CD4-positive, CD25-positive, alpha-beta regulatory T cell (primary cell): ENCODE measurements around the gene PTPRS. TPM values are rescaled to one million over a fixed set of nuclear protein-coding genes. Genes with fewer than 3 reads are reported as not detected.

Experiments
- ATAC-seq, 2 donors: fragments of 150-1000 bp; cut with Tn5 transposase; one replicate each; pipeline ENCODE4 v1.10.0; 2021; ENCODE audit warnings: low read depth in 2 of 2, moderate number of reproducible peaks in 2 of 2, moderate library complexity in 1 of 2
- DNase-seq, 3 donors: peaks; one replicate each; pipeline versions ENCODE4 v3.0.0 to v3.0.0-alpha.2; 2012 to 2022; ENCODE audit warnings: mixed read lengths in 1 of 3
- H3K27ac ChIP-seq: one replicate; pipeline ENCODE4 v1.7.0; 2013; ENCODE audit warnings: mild to moderate bottlenecking, low read length; ENCODE audit not compliant: insufficient read depth, poor library complexity, severe bottlenecking
- H3K27me3 ChIP-seq: one replicate; pipeline ENCODE4 v1.7.0; 2013; ENCODE audit warnings: low read length; ENCODE audit not compliant: control insufficient read depth, insufficient read depth
- H3K36me3 ChIP-seq: one replicate; pipeline ENCODE4 v1.7.0; 2013; ENCODE audit warnings: mild to moderate bottlenecking, low read length, moderate library complexity; ENCODE audit not compliant: control insufficient read depth, insufficient read depth
- H3K4me1 ChIP-seq: 2 replicates; pipeline ENCODE4 v1.7.0; 2013; ENCODE audit warnings: mild to moderate bottlenecking, low read length; ENCODE audit not compliant: insufficient read depth, control insufficient read depth, poor library complexity, severe bottlenecking
- H3K4me3 ChIP-seq: one replicate; pipeline ENCODE4 v1.7.0; 2013; ENCODE audit warnings: low read depth, mild to moderate bottlenecking, low read length, moderate library complexity
- H3K9me3 ChIP-seq, 2 experiments: 1 replicate in 1 of 2; 2 replicates in 1 of 2; pipeline ENCODE4 v1.7.0; 2013; ENCODE audit warnings: low read length in 2 of 2, mild to moderate bottlenecking in 1 of 2, moderate library complexity in 1 of 2; ENCODE audit not compliant: control insufficient read depth in 2 of 2
- H3K27ac Mint-ChIP-seq, 3 donors: one replicate each; pipeline ENCODE4 v1.8.0; 2020 to 2022; ENCODE audit warnings: mild to moderate bottlenecking in 3 of 3, mixed read lengths in 3 of 3, moderate library complexity in 2 of 3
- H3K27me3 Mint-ChIP-seq: one replicate; pipeline ENCODE4 v1.8.0; 2022; ENCODE audit warnings: mild to moderate bottlenecking, mixed read lengths
- H3K36me3 Mint-ChIP-seq: one replicate; pipeline ENCODE4 v1.8.0; 2020; ENCODE audit warnings: mixed read lengths
- H3K4me1 Mint-ChIP-seq, 4 donors: one replicate each; pipeline ENCODE4 v1.8.0; 2020 to 2022; ENCODE audit warnings: mixed read lengths in 4 of 4, mild to moderate bottlenecking in 1 of 4
- H3K4me3 Mint-ChIP-seq, 4 donors: one replicate each; pipeline ENCODE4 v1.8.0; 2020 to 2022; ENCODE audit warnings: mild to moderate bottlenecking in 4 of 4, mixed read lengths in 4 of 4, moderate library complexity in 3 of 4
- H3K9me3 Mint-ChIP-seq, 7 donors: one replicate each; pipeline ENCODE4 v1.8.0; 2020 to 2022; ENCODE audit warnings: mixed read lengths in 7 of 7, mild to moderate bottlenecking in 3 of 7, moderate library complexity in 2 of 7
- polyA plus RNA-seq, 4 donors: library from polyadenylated mRNA; unstranded; fragments of 300-500 nt; fragmentation: Illumina TruSeq; gene quantifications; one replicate each; pipeline ENCODE4 v1.2.3, GENCODE V29; 2021
- total RNA-seq: library from RNA; stranded (reverse); gene quantifications from one replicate; pipeline ENCODE4 v1.2.3, GENCODE V29; 2022

PTPRS gene
- total and polyA plus RNA-seq, 5 donors from 2014 or later: 0.57 to 0.69 (median 0.64) TPM; not detected in 2

DNA sequence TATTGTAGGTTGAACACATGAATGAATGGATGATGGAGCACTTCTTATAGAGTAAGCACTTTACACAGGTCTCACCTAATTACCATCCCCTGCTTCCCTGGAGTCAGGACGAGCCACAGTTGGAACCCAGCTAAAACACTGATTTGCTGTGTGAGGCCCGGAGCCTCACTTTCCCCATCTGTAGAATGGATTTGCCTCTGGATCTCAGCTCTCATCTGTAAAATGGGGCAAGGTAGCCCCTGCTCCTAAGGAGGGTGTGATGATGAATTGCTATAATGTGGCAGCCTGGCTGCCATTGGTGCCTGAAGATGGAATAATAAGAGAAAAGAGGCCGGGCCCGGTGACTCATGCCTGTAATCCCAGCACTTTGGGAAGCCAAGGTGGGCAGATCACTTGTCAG, 1.4 kb upstream of the PTPRS start:
- Mint-ChIP-seq H3K27me3 (peaks cover 56% of the 10 kb centered on the region), H3K36me3 (no peaks in the 10 kb centered on the region), H3K4me3 (peak overlapping the region; percentile 51 to 85 (median 74)), H3K27ac (peak overlapping the region in 1 of 3 donors; percentile 64), H3K4me1 (peaks cover 0 to 24% (median 2%) of the 10 kb centered on the region in 4 donors), H3K9me3 (peaks cover 0 to 5% (median 2%) of the 10 kb centered on the region in 7 donors)
- Histone ChIP-seq H3K4me3 (no peak overlapping the region), H3K27ac (no peak overlapping the region), H3K9me3 (no peaks in the 10 kb centered on the region), H3K27me3 (peaks cover 5% of the 10 kb centered on the region), H3K36me3 (no peaks in the 10 kb centered on the region), H3K4me1 (peaks cover 15% of the 10 kb centered on the region)
- ATAC-seq (no peak), DNase-seq (no peak)

DNA sequence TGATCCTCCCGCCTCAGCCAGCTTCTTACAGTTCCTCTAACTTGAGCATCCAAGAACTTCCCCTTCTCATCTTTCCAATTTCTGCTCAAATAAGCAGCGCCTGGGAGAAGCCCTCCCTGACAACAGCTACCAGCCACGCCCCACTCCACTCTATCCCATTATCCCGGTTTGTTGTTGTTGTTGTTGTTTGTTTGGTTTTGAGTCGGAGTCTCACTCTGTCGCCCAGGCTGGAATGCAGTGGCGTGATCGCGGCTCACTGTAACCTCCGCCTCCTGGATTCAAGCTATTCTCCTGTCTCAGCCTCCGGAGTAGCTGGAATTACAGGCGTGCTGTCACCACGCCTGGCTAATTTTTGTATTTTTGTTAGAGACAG, 822 bp upstream of the PTPRS start:
- H3K27me3 Mint-ChIP-seq: peaks cover 52% of the 10 kb centered on the region
- Histone ChIP-seq H3K4me3 (no peak overlapping the region), H3K27me3 (peaks cover 5% of the 10 kb centered on the region), H3K36me3 (no peaks in the 10 kb centered on the region), H3K9me3 (no peaks in the 10 kb centered on the region), H3K4me1 (peaks cover 15% of the 10 kb centered on the region), H3K27ac (no peak overlapping the region)
- no peak for ATAC-seq
- no peak for DNase-seq
- H3K4me1 Mint-ChIP-seq: peaks cover 0 to 24% (median 2%) of the 10 kb centered on the region in 4 donors
- no peaks in the 10 kb centered on the region for H3K36me3 Mint-ChIP-seq
- H3K4me3 Mint-ChIP-seq: peak overlapping the region; percentile 51 to 85 (median 74)
- H3K27ac Mint-ChIP-seq: no peak overlapping the region
- peaks cover 0 to 4% (median 0%) of the 10 kb centered on the region in 7 donors for H3K9me3 Mint-ChIP-seq

DNA sequence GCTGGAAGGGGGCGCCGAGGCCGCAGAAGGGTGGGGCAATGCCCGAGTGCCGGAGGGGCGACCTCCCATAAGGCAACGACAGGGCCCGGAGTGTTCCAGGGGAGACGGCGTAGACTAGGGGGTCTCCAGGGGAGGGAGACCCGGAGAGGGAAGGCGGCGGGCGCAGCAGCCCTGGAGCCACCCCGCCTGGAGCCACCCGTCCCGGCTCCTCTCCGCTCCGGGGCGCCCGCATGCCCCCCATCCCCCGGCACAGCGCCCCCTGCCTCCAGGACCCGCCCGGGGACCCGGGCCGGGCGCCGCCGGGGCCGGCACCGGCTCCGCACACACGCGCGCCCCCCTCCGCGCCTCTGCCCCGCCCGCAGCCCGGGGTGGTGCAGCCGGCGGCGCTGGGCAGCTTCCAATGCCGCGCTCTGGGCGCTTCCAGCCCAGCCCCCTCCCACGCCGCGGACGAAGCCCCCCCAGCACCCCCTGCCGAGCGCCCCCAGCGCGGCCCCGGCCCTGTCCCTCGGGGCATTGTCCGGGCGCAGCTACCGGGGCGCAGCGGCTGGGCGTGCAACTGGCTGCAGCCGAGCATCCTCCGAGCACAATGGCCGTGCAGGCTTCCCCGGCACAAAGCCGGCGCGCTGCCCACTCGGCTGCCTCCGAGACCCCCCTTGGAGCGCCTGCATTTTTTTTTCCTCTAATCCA, 519 bp downstream of the PTPRS start:
- peaks cover 15% of the 10 kb centered on the region for H3K4me1 ChIP-seq
- peaks cover 0 to 33% (median 7%) of the 10 kb centered on the region in 4 donors for H3K4me1 Mint-ChIP-seq
- DNase-seq: no peak
- H3K4me3 ChIP-seq: no peak overlapping the region
- H3K27me3 ChIP-seq: peaks cover 5% of the 10 kb centered on the region
- H3K36me3 Mint-ChIP-seq: no peaks in the 10 kb centered on the region
- H3K27me3 Mint-ChIP-seq: peaks cover 53% of the 10 kb centered on the region
- H3K9me3 Mint-ChIP-seq: peaks cover 0 to 6% (median 0%) of the 10 kb centered on the region in 7 donors
- H3K36me3 ChIP-seq: no peaks in the 10 kb centered on the region
- no peak overlapping the region for H3K27ac Mint-ChIP-seq
- peak overlapping the region in 2 of 4 donors; percentile 78 to 82 for H3K4me3 Mint-ChIP-seq
- no peaks in the 10 kb centered on the region for H3K9me3 ChIP-seq
- no peak for ATAC-seq
- no peak overlapping the region for H3K27ac ChIP-seq

DNA sequence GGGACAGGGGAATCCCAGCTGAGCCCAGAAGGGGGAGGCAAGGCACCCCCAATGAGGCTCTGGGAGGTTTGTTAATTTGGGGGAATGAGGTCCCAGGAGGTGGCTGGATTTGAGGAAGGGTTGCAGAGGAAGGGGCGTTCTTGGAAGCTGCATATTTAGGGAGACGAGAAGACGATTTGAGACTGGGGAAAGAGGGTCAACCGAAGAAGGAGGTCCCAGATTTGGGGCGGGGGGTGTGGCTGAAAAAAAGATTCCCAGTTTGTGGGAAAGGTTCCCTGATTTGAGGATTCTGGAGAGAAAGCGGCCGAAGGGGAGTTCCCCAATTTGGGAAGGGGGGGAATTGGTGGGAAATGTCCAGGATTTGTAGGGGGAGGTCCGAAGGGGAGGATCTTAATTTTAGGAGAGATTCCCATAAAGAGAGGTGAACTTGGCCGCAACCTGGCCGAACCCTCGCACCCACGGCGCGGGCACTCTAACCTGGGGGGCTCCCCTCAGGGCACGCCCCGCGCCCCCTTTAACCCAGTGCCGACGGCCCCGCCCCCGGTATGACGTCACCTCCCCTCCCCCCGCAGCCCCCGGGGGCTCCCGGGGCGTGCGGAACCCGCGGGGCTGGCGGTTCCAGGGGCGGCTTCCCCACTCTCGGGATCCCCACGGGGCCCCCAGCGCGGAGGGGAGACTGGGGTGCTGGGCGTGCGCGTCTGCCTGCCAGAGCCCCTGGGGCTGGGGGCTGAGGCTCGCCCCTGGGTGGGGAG, 1.2 kb downstream of the PTPRS start:
- Histone ChIP-seq H3K27ac (no peak overlapping the region), H3K4me1 (peaks cover 15% of the 10 kb centered on the region), H3K9me3 (no peaks in the 10 kb centered on the region), H3K36me3 (no peaks in the 10 kb centered on the region), H3K27me3 (peaks cover 5% of the 10 kb centered on the region), H3K4me3 (no peak overlapping the region)
- Mint-ChIP-seq H3K27ac (no peak overlapping the region), H3K36me3 (no peaks in the 10 kb centered on the region), H3K27me3 (peaks cover 53% of the 10 kb centered on the region), H3K4me1 (peaks cover 0 to 33% (median 7%) of the 10 kb centered on the region in 4 donors), H3K9me3 (peaks cover 0 to 6% (median 0%) of the 10 kb centered on the region in 7 donors), H3K4me3 (peak overlapping the region; percentile 15 to 82 (median 74))
- ATAC-seq: no peak
- no peak for DNase-seq

DNA sequence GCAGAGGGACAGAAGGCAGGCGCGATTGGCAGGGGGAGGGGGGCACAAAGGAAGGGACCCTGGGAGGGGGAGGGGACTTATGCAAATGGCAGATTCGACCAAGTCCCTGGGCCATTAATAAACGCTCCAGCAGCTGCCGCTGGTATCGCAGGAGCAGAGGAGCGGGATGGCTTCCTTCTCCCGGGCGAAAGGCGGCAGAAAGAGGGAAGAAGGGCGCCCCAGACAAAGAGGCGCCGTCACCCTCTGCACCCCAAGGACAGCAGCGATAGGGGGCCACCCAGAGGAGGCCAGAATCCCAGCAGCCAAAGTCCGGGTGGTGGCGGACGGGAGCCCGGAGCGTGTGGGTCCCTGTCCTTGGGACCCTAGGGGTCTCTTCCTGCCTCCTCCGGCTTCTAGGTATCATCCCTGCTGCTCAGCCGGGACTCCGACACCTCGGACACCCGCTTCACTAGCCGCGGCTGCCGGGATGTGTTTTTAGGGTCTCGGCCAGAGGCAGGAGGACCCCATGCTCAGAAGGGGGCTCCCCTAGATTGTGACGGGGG, 1.9 kb downstream of the PTPRS start:
- DNase-seq (no peak), ATAC-seq (no peak)
- H3K4me1 ChIP-seq: peaks cover 15% of the 10 kb centered on the region
- Mint-ChIP-seq H3K27me3 (peaks cover 57% of the 10 kb centered on the region), H3K36me3 (no peaks in the 10 kb centered on the region), H3K9me3 (peaks cover 0 to 6% (median 0%) of the 10 kb centered on the region in 7 donors), H3K4me3 (peak overlapping the region; percentile 15 to 82 (median 74)), H3K4me1 (peaks cover 0 to 33% (median 7%) of the 10 kb centered on the region in 4 donors), H3K27ac (no peak overlapping the region)
- no peaks in the 10 kb centered on the region for H3K36me3 ChIP-seq
- no peak overlapping the region for H3K4me3 ChIP-seq
- no peaks in the 10 kb centered on the region for H3K9me3 ChIP-seq
- H3K27ac ChIP-seq: no peak overlapping the region
- peaks cover 5% of the 10 kb centered on the region for H3K27me3 ChIP-seq

DNA sequence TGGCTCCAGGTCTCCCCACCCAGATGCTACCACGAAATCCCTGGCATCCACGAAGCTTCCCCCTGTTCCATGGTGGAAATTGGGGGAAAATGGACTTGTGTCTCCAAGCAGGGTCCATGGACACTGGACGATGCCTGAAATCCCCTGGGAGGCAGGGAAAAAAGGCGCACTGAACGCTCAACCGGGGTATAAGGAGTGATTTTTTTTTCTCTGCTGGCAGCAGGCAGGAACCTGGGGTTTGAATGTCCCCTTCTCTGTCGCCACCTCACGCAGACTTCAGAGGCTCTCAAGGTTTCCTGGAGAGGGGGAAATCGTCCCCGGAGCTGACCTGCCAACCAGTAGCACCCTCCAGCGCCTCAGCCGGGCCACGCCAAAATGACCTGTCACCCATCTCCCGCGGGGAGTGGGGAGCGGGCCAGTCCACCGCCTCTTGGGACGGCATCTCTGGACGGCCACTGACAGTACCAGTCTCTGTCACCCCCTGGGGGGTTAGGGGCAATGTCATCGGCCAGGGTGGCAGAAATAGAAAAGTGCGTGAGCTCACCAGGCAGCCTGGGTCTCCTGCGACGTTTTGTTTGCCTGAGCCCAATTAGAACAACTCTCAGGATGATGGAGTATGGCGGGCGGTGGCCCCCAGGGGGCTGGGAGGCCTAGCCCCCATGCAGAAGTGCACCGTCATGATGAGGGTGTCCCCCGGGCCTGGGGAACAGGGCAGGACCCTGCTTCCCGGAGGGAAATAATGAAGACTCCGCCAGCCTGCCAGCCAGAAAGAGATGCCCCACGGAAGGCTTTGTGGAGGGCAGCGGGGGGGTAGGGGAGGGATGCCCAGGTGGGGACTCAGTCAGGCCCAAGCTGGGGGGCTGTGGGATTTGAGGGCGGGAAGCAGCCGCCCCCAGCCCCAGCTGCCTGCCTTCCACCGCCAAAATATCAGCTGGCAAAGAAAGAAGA, 2.6 kb downstream of the PTPRS start:
- peaks cover 15% of the 10 kb centered on the region for H3K4me1 ChIP-seq
- ATAC-seq (no peak), DNase-seq (no peak)
- H3K27me3 Mint-ChIP-seq: peaks cover 56% of the 10 kb centered on the region
- peaks cover 5% of the 10 kb centered on the region for H3K27me3 ChIP-seq
- no peak overlapping the region for H3K27ac ChIP-seq
- H3K9me3 Mint-ChIP-seq: peaks cover 0 to 6% (median 0%) of the 10 kb centered on the region in 7 donors
- peak overlapping the region in 1 of 4 donors; percentile 61 for H3K4me3 Mint-ChIP-seq
- H3K36me3 Mint-ChIP-seq: no peaks in the 10 kb centered on the region
- H3K4me1 Mint-ChIP-seq: peaks cover 0 to 33% (median 7%) of the 10 kb centered on the region in 4 donors
- no peaks in the 10 kb centered on the region for H3K36me3 ChIP-seq
- H3K9me3 ChIP-seq: no peaks in the 10 kb centered on the region
- no peak overlapping the region for H3K27ac Mint-ChIP-seq
- no peak overlapping the region for H3K4me3 ChIP-seq

DNA sequence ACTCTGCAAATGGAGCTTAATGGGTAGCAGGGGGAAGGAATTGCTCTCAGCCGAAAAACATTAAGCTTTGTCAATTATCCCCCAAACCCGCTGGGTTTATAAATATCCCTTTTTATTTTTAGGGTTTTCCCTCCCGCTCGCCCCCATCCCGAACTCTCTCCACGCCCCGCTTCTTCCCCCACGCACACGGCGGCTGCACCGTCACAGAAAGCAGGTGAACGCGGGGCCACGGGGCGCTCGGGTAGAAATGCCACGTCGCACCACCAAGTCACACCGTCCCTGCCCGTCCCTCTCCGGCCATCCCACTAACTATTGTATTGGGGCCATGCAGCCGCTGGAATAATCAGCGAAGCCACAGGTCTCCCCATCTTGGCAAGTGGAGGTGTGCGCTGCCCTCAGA, 3.5 kb downstream of the PTPRS start:
- no peaks in the 10 kb centered on the region for H3K36me3 Mint-ChIP-seq
- H3K4me1 Mint-ChIP-seq: peaks cover 0 to 33% (median 7%) of the 10 kb centered on the region in 4 donors
- H3K4me3 Mint-ChIP-seq: no peak overlapping the region
- Histone ChIP-seq H3K27me3 (peaks cover 5% of the 10 kb centered on the region), H3K27ac (no peak overlapping the region), H3K4me1 (peaks cover 15% of the 10 kb centered on the region), H3K36me3 (no peaks in the 10 kb centered on the region), H3K4me3 (no peak overlapping the region), H3K9me3 (no peaks in the 10 kb centered on the region)
- H3K27me3 Mint-ChIP-seq: peaks cover 54% of the 10 kb centered on the region
- DNase-seq (no peak), ATAC-seq (no peak)
- H3K9me3 Mint-ChIP-seq: peaks cover 0 to 6% (median 0%) of the 10 kb centered on the region in 7 donors
- H3K27ac Mint-ChIP-seq: peak overlapping the region in 1 of 3 donors; percentile 89
